Gastroesophageal sphincter (tissue), 4 donors: Measurements from ENCODE around the gene FOXD2. TPM values are rescaled to one million over a fixed set of nuclear protein-coding genes. Genes with fewer than 3 reads are reported as not detected.

Experiments
- ATAC-seq: fragments of 150-250 bp; one replicate; pipeline ENCODE4 v1.9.1; 2016; ENCODE audit warnings: mild to moderate bottlenecking, moderate library complexity
- H3K27ac ChIP-seq, 4 donors: fragments of 200-600 bp; sonication (generic) in 3 of 4; 1 replicate in 3 of 4; 2 replicates in 1 of 4; pipeline ENCODE4 v1.5.1; 2016 to 2019
- H3K27me3 ChIP-seq: fragments of 200-600 bp; sonication (generic); one replicate; pipeline ENCODE4 v1.5.1; 2019
- H3K36me3 ChIP-seq, 2 donors: fragments of 200-600 bp; sonication (generic); one replicate each; pipeline ENCODE4 v1.5.1; 2019; ENCODE audit warnings: control low read depth in 1 of 2
- H3K4me1 ChIP-seq, 3 donors: fragments of 200-600 bp; sonication (generic); 1 replicate in 2 of 3; 2 replicates in 1 of 3; pipeline ENCODE4 v1.5.1; 2016 to 2019; ENCODE audit warnings: control low read depth in 2 of 3
- H3K4me3 ChIP-seq, 2 donors: fragments of 200-600 bp; sonication (generic); one replicate each; pipeline ENCODE4 v1.5.1; 2019; ENCODE audit warnings: mild to moderate bottlenecking in 1 of 2, moderate library complexity in 1 of 2
- H3K9me3 ChIP-seq, 3 donors: fragments of 200-600 bp; sonication (generic); one replicate each; pipeline ENCODE4 v1.5.1; 2017 to 2019; ENCODE audit warnings: control low read depth in 2 of 3
- EP300 ChIP-seq: sonication (generic); formaldehyde crosslinking; IDR thresholded peaks from one replicate; pipeline ENCODE4 v1.6.1; 2017; ENCODE audit warnings: antibody characterized with exemption, mild to moderate bottlenecking
- POLR2A ChIP-seq, 2 donors: fragments of 450-650 bp; IDR thresholded peaks; one replicate each; pipeline ENCODE4 v1.6.1; 2017; ENCODE audit warnings: antibody characterized with exemption in 2 of 2, mild to moderate bottlenecking in 2 of 2, moderate library complexity in 1 of 2
- POLR2AphosphoS5 ChIP-seq: sonication (generic); formaldehyde crosslinking; IDR thresholded peaks from one replicate; pipeline ENCODE4 v1.6.1; 2017; ENCODE audit warnings: antibody characterized with exemption
- WGBS, 2 donors: methylation state at CpG; one replicate each; pipeline ENCODE4 v1.1.5; 2018; ENCODE audit warnings: low coverage in 1 of 2; 5-methylcytosine and 5-hydroxymethylcytosine counted together
- total RNA-seq, 4 donors: library from RNA; depleted of rRNA; stranded (reverse); fragments of >200 nt; gene quantifications; one replicate each; pipeline ENCODE4 v1.1.0, GENCODE V29; 2016
- TF ChIP-seq, protein P1 (sequence below), 4 experiments: fragments of 200-600 bp in 2 of 4; fragments of 450-650 bp in 2 of 4; sonication (generic) in 1 of 4; IDR thresholded peaks; one replicate each; pipeline ENCODE4 v1.5.1; 2017 to 2019; ENCODE audit warnings: antibody characterized with exemption in 4 of 4, mild to moderate bottlenecking in 2 of 4, moderate library complexity in 2 of 4

The FOXD2 gene
- total RNA-seq, 4 donors from 2014 or later = 0.04 to 0.81 (median 0.57) TPM

DNA sequence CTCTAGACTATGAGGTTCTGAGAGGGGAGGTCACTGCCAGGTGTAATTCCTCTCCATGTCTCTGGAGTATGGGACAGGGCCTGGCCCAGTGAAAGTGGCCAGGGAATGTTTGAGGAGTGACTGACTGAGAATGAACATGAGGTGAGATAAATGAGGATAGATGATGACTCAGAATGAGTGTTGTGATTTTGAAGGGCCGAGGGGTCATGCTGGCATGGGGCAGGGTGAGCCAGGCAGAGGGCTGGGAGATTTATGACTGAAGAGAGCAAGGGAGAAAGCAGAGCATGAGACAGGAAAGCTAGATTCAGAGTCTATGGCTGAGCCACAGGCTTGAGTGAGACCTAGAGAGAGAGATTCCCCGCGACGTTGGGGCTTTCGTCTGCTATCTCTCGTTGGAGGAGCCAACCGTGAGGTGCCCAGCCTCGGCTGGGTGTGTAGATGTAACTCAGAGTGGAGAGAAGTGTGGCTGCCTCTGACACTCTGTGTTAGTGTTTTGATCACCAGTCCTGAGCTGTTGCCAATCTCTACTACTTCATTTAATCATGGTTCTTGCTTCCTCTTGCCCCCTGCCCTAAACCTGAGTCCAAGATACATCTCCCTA lies 50.1 kb downstream of the FOXD2 start:
- Histone ChIP-seq H3K27me3 (peaks cover 37% of the 10 kb centered on the region), H3K4me1 (no peaks in the 10 kb centered on the region), H3K4me3 (no peak overlapping the region), H3K9me3 (no peaks in the 10 kb centered on the region), H3K27ac (no peak overlapping the region), H3K36me3 (no peaks in the 10 kb centered on the region)
- no peak for ATAC-seq
- WGBS, 2 donors = 82 to 88% methylated on average over 7 to 8 of the region's 8 CpGs
- TF ChIP-seq POLR2A (IDR thresholded peaks at IDR 0.05) (no peak), EP300 (no peak), POLR2AphosphoS5 (no peak)
- TF ChIP-seq, protein P1, sequence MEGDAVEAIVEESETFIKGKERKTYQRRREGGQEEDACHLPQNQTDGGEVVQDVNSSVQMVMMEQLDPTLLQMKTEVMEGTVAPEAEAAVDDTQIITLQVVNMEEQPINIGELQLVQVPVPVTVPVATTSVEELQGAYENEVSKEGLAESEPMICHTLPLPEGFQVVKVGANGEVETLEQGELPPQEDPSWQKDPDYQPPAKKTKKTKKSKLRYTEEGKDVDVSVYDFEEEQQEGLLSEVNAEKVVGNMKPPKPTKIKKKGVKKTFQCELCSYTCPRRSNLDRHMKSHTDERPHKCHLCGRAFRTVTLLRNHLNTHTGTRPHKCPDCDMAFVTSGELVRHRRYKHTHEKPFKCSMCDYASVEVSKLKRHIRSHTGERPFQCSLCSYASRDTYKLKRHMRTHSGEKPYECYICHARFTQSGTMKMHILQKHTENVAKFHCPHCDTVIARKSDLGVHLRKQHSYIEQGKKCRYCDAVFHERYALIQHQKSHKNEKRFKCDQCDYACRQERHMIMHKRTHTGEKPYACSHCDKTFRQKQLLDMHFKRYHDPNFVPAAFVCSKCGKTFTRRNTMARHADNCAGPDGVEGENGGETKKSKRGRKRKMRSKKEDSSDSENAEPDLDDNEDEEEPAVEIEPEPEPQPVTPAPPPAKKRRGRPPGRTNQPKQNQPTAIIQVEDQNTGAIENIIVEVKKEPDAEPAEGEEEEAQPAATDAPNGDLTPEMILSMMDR (IDR thresholded peaks at IDR 0.05) = no peak

Other genes starting within 250 kb of the FOXD2 start
- gene PDZK1IP1, start 248.0 kb upstream of the FOXD2 start, total RNA-seq = 10 to 100 TPM in 1 of 4 donors, under 1 TPM in 1, not detected in 2; 0.78 to 13.0 TPM
- 1 to 10 TPM; 3.0 to 4.2 (median 3.6) TPM for gene TAL1, start 205.8 kb upstream of the FOXD2 start, total RNA-seq
- 1 to 10 TPM in 1 of 4 donors, under 1 TPM in 3; 0.40 to 2.5 (median 0.83) TPM for gene STIL, start 123.9 kb upstream of the FOXD2 start, total RNA-seq
- gene CMPK1, start 104.3 kb upstream of the FOXD2 start, total RNA-seq = 100 to 1,000 TPM; 106 to 164 (median 115) TPM
- not detected for gene FOXE3, start 21.8 kb upstream of the FOXD2 start, total RNA-seq